Measurements from ENCODE around the gene APOL2.

The APOL2 gene

GRCh38 chr22:36177160-36177559, 62.2 kb downstream of the APOL2 start:
- no peak for DNase-seq (ENCODE audit: low read depth in 1 of 2, low spot score in 1 of 2)
